Sigmoid colon (tissue), 3 donors: ENCODE data around the gene SBF2.

ENCODE experiments used
- POLR2A ChIP-seq, 2 donors: fragments of 450-650 bp; IDR thresholded peaks; one replicate each; pipeline ENCODE4 v1.6.1; 2016; ENCODE audit warnings: antibody characterized with exemption in 2 of 2, mild to moderate bottlenecking in 2 of 2, moderate library complexity in 2 of 2
- TF ChIP-seq, protein P1 (sequence below), 4 experiments: fragments of 450-650 bp in 3 of 4; fragments of 200-600 bp in 1 of 4; IDR thresholded peaks; one replicate each; pipeline ENCODE4 v1.5.1; 2016 to 2019; ENCODE audit warnings: antibody characterized with exemption in 4 of 4, mild to moderate bottlenecking in 3 of 4, moderate library complexity in 2 of 4

DNA sequence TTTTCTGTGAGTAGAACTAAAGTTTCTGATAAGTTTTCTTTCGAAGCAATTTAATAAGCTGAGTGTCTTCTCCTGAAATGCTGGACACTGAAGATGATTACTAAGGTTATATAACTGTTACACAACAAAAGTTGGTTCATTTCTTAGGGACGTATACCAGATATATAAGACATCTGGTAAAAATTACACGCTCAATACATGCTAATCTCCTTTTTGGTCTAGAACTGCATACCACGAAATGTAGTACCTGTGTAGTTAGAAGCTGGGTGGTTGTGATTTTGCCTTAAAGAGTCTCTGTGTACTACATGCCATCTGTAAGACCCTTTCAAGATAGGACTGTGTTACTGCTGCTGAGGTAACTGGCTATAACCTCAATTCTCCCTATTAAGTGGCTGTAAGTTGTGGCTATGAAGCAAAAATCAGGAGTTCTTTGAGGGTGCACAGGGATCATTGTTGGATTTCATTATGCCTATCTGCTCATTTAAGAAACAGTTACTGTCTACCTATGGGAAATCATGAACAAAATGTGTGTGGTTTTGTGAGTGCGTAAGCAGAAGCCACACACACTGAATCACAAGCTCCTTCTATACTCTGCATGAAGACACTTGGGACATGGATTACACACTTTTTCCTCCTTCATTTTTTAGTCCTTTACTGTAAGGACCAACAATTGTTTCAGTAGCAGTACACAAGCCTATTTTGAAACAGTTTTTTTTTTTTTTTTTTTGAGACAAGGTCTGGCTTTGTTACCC lies 434.3 kb downstream of the SBF2 start:
- TF ChIP-seq, protein P1, sequence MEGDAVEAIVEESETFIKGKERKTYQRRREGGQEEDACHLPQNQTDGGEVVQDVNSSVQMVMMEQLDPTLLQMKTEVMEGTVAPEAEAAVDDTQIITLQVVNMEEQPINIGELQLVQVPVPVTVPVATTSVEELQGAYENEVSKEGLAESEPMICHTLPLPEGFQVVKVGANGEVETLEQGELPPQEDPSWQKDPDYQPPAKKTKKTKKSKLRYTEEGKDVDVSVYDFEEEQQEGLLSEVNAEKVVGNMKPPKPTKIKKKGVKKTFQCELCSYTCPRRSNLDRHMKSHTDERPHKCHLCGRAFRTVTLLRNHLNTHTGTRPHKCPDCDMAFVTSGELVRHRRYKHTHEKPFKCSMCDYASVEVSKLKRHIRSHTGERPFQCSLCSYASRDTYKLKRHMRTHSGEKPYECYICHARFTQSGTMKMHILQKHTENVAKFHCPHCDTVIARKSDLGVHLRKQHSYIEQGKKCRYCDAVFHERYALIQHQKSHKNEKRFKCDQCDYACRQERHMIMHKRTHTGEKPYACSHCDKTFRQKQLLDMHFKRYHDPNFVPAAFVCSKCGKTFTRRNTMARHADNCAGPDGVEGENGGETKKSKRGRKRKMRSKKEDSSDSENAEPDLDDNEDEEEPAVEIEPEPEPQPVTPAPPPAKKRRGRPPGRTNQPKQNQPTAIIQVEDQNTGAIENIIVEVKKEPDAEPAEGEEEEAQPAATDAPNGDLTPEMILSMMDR (IDR thresholded peaks at IDR 0.05), result no peak
- TF ChIP-seq POLR2A (IDR thresholded peaks at IDR 0.05), result no peak
